Breast epithelium (tissue), 3 donors: Measurements from ENCODE around the gene NEU3.

Source experiments
- CTCF ChIP-seq, 3 donors: fragments of 450-650 bp; IDR thresholded peaks; one replicate each; pipeline ENCODE4 v1.5.1; 2016 to 2017; ENCODE audit warnings: antibody characterized with exemption in 3 of 3, mild to moderate bottlenecking in 3 of 3, moderate library complexity in 3 of 3
- POLR2A ChIP-seq: fragments of 450-650 bp; IDR thresholded peaks from one replicate; pipeline ENCODE4 v1.6.1; 2016; ENCODE audit warnings: antibody characterized with exemption, mild to moderate bottlenecking, moderate library complexity

- TF ChIP-seq CTCF (IDR thresholded peaks at IDR 0.05) (no peak), POLR2A (no peak)
These were observed 43.8 kb downstream of the NEU3 start for GRCh38 chr11:75032550-75032935.
